Fibroblast of pulmonary artery (primary cell): ENCODE measurements around the gene BACH2.
A peak's percentile ranks its signal among the peaks of the same experiment; 100 is the strongest.
"Not testable (repeated sequence)": the region's sequence is repeated elsewhere in the genome, so short reads cannot be mapped to it uniquely, and the experiment has no call there.

ENCODE experiments used
- DNase-seq: peaks from one replicate; pipeline ENCODE4 v3.0.0-alpha.2; 2010; ENCODE audit warnings: low read depth
- H3K4me3 ChIP-seq: replicated peaks from 2 replicates; pipeline ENCODE4 v1.5.1; 2011; ENCODE audit warnings: low read depth, mild to moderate bottlenecking, control low read depth, low read length, moderate library complexity
- CTCF ChIP-seq: IDR thresholded peaks from 2 replicates; pipeline ENCODE4 v1.5.1; 2011; ENCODE audit warnings: mild to moderate bottlenecking, control low read depth, low read length, inconsistent platforms; ENCODE audit errors: missing control alignments

The BACH2 gene

DNA sequence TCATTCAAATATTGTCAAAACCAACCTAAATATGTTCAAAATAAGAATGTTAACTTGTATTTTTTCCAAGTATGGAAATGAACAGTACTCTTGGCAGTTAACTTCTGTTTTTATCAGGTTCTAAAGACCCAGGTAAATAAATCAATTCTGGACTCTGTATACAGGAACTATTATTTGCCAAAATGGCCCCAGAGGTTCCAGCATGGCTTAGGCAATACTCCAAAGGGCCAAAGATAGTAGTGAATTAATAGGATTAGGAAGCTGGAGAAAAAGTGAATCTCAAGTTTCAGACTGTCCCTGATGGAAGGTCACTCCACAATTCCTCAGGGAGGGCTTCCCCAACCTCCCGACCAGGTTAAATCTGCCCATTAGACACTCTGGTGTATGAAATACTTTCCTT, 6.7 kb downstream of the BACH2 start:
- DNase-seq, result no peak
- no peak overlapping the region for H3K4me3 ChIP-seq
- no peak for TF ChIP-seq CTCF

- TF ChIP-seq CTCF, result no peak
- no peak overlapping the region for H3K4me3 ChIP-seq
- DNase-seq, result no peak
These were observed 8.2 kb downstream of the BACH2 start for GRCh38 chr6:90288404-90288803.

DNA sequence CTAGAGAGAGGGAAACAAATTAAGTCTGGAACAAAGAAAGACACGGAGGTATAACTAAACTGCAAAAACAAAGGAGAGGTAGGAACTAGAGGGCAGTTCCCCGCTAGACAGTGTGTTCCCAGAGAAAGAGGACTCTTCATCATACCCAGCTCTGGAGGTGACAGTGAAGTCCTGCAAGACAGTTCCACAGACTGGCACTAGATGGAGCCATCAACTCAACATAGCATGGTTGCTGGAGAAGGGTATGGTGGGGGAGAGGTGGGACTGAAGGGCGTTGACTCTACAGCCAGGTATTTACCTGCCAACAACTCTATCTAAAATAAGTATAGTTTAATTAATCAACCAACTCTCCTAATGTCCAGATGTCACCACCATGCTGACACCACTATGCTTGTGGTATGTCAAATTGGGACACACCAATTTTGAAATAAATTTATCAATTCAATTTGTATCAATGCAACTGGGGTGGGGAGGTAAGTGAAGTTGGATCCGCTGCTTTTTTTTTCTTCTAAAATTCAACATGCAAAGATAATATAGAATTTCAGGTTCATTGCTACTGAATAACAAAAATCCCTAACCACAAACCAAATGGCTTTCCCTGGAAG, 9.7 kb downstream of the BACH2 start:
- H3K4me3 ChIP-seq, result no peak overlapping the region
- DNase-seq, result peak; percentile 53
- peak; percentile 80 for TF ChIP-seq CTCF

DNA sequence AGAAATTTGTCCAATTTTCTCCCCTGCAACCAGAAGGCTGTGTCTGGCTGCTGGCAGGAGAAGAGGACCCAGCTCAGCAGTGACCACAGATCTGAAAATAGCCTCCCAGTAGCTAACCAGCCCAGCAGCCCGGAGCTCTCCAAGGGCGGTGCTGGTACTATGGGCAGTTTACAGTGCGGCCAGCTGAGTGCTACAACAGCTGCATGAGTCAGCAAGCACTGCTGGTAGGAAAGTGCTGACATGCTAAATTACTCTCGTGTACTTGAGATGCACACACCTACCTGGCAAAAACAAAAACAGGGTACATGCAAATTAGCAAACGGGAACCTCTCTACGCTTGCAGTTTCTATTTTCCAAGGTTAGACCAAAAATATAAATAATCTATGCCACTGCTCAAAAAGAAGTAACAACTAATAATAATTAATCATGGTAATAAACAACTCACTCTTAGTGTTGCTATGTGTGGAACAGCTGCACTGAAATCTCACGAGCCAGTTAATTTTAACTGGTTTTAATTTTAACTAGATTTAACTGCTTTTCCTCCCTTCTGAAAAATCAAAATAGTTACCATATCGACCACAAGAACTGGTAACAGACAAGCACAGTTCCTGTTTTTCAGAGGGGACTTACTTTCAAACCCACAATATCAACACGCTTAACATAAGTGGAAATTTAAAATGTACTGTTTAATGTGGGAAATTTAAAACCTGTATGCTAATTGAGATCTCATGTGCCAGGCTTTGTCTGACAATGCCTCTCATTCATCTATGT, 10.8 kb downstream of the BACH2 start:
- no peak overlapping the region for H3K4me3 ChIP-seq
- DNase-seq, result peak; percentile 82
- TF ChIP-seq CTCF, result no peak

- no peak overlapping the region for H3K4me3 ChIP-seq
- no peak for DNase-seq
- TF ChIP-seq CTCF, result no peak
These were observed 11.6 kb downstream of the BACH2 start for GRCh38 chr6:90285042-90285481.

DNA sequence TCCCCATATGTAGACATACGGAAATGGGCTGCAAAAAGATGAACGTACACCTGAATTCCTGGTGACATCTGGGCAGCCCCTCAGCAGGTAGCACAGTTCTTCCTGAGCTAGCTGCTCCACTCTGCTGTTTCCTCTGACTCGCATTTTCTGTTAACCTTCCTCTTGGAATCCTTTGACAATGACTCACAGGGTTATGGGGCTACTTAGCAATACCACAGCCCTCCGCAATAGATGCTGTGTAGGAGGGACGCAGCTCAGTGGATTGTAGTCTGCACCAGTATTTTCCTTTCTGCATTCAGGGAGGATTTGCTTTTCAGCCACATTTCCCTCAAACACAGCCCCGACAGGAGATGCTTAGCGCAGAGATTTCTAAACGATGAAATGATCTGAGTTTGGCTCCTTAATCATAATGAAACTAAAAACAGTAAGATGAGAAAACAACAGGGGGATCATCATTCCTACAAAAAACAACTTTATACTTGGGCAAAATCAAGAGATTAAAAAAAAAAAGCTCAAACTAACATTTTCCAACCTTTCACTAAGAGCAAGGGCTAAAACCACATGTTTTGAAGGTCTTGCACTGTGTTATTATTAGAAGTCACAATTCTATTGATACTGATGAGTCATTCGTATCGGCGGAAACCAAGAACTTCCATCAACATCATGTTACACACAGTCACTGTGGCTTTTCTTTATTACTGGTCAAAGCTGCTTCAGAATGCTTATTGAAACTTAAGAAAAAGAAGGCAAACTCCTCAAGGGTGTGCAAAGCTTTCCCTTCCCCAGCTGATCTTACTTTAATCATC, 12.2 kb downstream of the BACH2 start:
- DNase-seq, result peak; percentile 87
- H3K4me3 ChIP-seq, result no peak overlapping the region

DNA sequence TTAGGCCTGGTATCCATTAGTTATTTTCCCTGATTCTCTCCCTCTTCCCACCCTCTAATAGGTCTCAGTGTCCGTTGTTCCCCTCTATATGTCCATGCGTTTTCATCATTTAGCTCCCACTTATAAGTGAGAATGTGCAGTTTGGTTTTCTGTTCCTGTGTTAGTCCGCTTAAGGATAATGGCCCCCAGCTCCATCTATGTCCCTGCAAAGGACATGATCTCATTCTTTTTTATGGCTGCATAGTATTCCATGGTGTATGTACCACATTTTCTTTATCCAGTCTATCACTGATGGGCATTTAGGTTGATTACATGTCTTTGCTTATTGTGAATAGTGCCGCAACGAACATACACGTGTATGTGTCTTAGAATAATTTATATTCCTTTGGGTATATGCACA, 14.4 kb downstream of the BACH2 start:
- not testable (repeated sequence) for H3K4me3 ChIP-seq, DNase-seq

More for the DNA sequence above, 12.2 kb downstream of the BACH2 start:
- TF ChIP-seq CTCF, result peak; percentile 24
